Activated CD8-positive, alpha-beta T cell treated with anti-CD3 and anti-CD28 coated beads for 36 hours (primary cell): ENCODE measurements around the gene PIK3C2B. TPM values are rescaled to one million over a fixed set of nuclear protein-coding genes. Genes with fewer than 3 reads are reported as not detected.

Source experiments
- ATAC-seq: fragments of 200-7000 bp; cut with Tn5 transposase; one replicate; pipeline ENCODE4 v1.10.0; 2021; ENCODE audit warnings: mild to moderate bottlenecking, moderate library complexity
- CTCF ChIA-PET: fragments of 350-600 bp; sonication (Branson Sonifier 250); formaldehyde crosslinking; loops from one replicate; lab custom pipeline; 2021; ENCODE audit warnings: antibody characterized with exemption; lab: Charles Lee
- POLR2A ChIA-PET: fragments of 350-600 bp; sonication (Branson Sonifier 250); formaldehyde crosslinking; loops from one replicate; lab custom pipeline; 2021; ENCODE audit warnings: antibody characterized with exemption; lab: Charles Lee
- DNase-seq: peaks from one replicate; pipeline ENCODE4 v3.0.0-alpha.2; 2020
- H3K27ac Mint-ChIP-seq: one replicate; pipeline ENCODE4 v1.8.0; 2021; ENCODE audit warnings: mild to moderate bottlenecking, mixed read lengths
- H3K27me3 Mint-ChIP-seq: one replicate; pipeline ENCODE4 v1.8.0; 2021; ENCODE audit warnings: mixed read lengths
- H3K36me3 Mint-ChIP-seq: one replicate; pipeline ENCODE4 v1.8.0; 2021; ENCODE audit warnings: low read depth, mixed read lengths
- H3K4me1 Mint-ChIP-seq: one replicate; pipeline ENCODE4 v1.8.0; 2021; ENCODE audit warnings: low read depth, mixed read lengths
- H3K4me3 Mint-ChIP-seq: one replicate; pipeline ENCODE4 v1.8.0; 2021; ENCODE audit warnings: mild to moderate bottlenecking, moderate library complexity, mixed read lengths
- H3K9me3 Mint-ChIP-seq: one replicate; pipeline ENCODE4 v1.8.0; 2021; ENCODE audit warnings: mixed read lengths
- intact Hi-C: fragments of 100-400 bp; cut with micrococcal nuclease; formaldehyde crosslinking; loops from one replicate; pipeline ENCODE4 v1.10.0; 2022
- total RNA-seq, 2 experiments: library from RNA; stranded (reverse); gene quantifications; one replicate each; pipeline ENCODE4 v1.2.3, GENCODE V29; 2021
- TF ChIP-seq, protein P1 (sequence below): fragments of 200-600 bp; IDR thresholded peaks from one replicate; pipeline ENCODE4 v1.8.0; 2022; ENCODE audit warnings: antibody characterized with exemption, mild to moderate bottlenecking

Gene PIK3C2B
- total RNA-seq, 2 experiments from 2014 or later = 26.6 to 28.9 TPM

- ATAC-seq (no peak), DNase-seq (no peak)
- peaks cover 16% of the 10 kb centered on the region for H3K36me3 Mint-ChIP-seq
- H3K4me3 Mint-ChIP-seq = no peak overlapping the region
- POLR2A ChIA-PET = interaction anchor here (0.8 to 2.8 kb wide), 4 partner anchors 13 to 56 kb away, joined by 3 to 14 read pairs (median 7); partner anchors contain the start of gene PIK3C2B
- H3K4me1 Mint-ChIP-seq = peaks cover 25% of the 10 kb centered on the region
- no peak overlapping the region for H3K27ac Mint-ChIP-seq
- H3K9me3 Mint-ChIP-seq = no peaks in the 10 kb centered on the region
- TF ChIP-seq, protein P1, sequence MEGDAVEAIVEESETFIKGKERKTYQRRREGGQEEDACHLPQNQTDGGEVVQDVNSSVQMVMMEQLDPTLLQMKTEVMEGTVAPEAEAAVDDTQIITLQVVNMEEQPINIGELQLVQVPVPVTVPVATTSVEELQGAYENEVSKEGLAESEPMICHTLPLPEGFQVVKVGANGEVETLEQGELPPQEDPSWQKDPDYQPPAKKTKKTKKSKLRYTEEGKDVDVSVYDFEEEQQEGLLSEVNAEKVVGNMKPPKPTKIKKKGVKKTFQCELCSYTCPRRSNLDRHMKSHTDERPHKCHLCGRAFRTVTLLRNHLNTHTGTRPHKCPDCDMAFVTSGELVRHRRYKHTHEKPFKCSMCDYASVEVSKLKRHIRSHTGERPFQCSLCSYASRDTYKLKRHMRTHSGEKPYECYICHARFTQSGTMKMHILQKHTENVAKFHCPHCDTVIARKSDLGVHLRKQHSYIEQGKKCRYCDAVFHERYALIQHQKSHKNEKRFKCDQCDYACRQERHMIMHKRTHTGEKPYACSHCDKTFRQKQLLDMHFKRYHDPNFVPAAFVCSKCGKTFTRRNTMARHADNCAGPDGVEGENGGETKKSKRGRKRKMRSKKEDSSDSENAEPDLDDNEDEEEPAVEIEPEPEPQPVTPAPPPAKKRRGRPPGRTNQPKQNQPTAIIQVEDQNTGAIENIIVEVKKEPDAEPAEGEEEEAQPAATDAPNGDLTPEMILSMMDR = no peak
- CTCF ChIA-PET = interaction anchor here (0.9 to 26.9 kb wide), 6 partner anchors 14 to 66 kb away, joined by 3 to 1122 read pairs (median 30); partner anchors contain the start of gene PIK3C2B
- no peaks in the 10 kb centered on the region for H3K27me3 Mint-ChIP-seq
- intact Hi-C loops = no loop called here
Observed at GRCh38 chr1:204450461-204451257, 43.9 kb downstream of the PIK3C2B start.

DNA sequence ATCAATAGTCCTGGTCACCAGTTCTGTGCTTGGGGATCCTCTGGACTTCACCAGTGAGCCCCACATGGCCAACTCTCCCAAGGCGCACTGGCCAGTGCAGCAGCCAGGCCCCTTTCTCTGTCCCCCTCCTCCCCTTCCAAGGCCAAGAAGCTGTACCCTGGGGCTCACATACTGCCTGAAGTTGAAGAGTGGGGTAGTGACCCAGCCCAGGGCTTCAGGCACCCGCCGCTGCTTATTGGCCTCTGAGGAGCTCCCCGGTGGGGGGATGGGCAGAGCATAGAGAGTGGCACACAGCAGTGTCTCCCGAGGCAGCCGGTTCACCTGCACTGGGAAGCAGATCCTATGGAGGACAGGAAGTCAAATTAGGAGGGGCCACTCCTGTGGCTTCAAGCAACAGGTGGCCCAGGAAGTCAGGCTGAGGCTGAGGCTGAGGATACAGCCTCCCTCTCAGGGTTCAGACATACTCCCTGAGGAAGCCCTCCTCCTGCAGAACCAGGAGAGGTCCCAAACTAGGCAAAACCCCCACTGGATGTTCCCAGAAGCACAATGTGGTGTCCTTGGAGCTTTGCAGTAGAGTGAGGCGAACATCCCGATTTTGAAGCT, 44.8 kb downstream of the PIK3C2B start:
- Mint-ChIP-seq H3K27me3 (no peaks in the 10 kb centered on the region), H3K4me3 (no peak overlapping the region), H3K36me3 (peaks cover 17% of the 10 kb centered on the region), H3K27ac (no peak overlapping the region), H3K9me3 (no peaks in the 10 kb centered on the region), H3K4me1 (peaks cover 25% of the 10 kb centered on the region)
- ChIA-PET CTCF (interaction anchor here (0.7 to 26.9 kb wide), 6 partner anchors 14 to 71 kb away, joined by 3 to 1122 read pairs (median 30); partner anchors contain the start of gene PIK3C2B), POLR2A (interaction anchor here (1.0 to 2.8 kb wide), 3 partner anchors 36 to 57 kb away, joined by 3 to 14 read pairs (median 11); partner anchors contain the start of gene PIK3C2B)
- ATAC-seq (no peak), DNase-seq (no peak)
- intact Hi-C loops = no loop called here
- TF ChIP-seq, protein P1 = no peak

- H3K36me3 Mint-ChIP-seq = peaks cover 21% of the 10 kb centered on the region
- intact Hi-C loops = no loop called here
- H3K4me1 Mint-ChIP-seq = peaks cover 28% of the 10 kb centered on the region
- no peak for DNase-seq
- CTCF ChIA-PET = interaction anchor here (0.7 to 26.9 kb wide), 6 partner anchors 13 to 358 kb away, joined by 3 to 1122 read pairs (median 30); partner anchors contain the start of gene PIK3C2B
- H3K4me3 Mint-ChIP-seq = no peak overlapping the region
- no peak overlapping the region for H3K27ac Mint-ChIP-seq
- H3K9me3 Mint-ChIP-seq = no peaks in the 10 kb centered on the region
- TF ChIP-seq, protein P1 = no peak
- ATAC-seq = no peak
- H3K27me3 Mint-ChIP-seq = no peaks in the 10 kb centered on the region
- POLR2A ChIA-PET = interaction anchor here (1.1 to 2.8 kb wide), 3 partner anchors 46 to 58 kb away, joined by 5 to 11 read pairs (median 5); partner anchors contain the start of gene PIK3C2B
Observed at GRCh38 chr1:204448991-204449677, 45.5 kb downstream of the PIK3C2B start.

DNA sequence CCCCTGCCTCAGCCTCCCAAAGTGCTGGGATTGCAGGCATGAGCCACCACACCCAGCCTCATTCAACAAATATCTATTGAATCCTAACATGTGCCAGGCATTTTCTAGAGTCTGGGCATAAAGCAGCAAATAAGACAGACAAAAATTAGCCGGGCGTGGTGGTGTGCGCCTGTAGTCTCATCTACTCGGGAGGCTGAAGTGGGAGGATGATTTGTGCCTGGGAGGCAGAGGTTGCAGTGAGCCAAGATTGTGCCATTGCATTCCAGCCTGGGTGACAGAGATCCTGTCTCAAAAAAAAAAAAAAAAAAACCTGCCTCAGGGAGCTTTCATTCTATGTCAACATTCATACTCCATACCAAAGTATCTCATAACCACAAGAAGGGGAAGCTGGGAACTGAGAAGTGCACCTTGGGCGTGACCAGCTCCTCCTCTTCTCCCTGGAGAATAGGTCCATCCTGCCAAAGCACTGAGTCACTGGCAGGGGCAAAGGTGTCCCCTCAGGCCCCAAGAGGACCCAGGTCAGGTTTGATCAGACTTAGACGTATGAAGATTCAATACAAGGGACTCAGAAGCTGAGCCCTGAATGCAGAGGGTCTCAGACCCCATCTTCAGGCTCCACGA, 46.2 kb downstream of the PIK3C2B start:
- H3K27me3 Mint-ChIP-seq = no peaks in the 10 kb centered on the region
- TF ChIP-seq, protein P1 = no peak
- ChIA-PET POLR2A (interaction anchor here (1.1 to 1.6 kb wide), 3 partner anchors 33 to 58 kb away, joined by 3 to 5 read pairs (median 5); partner anchors contain the start of gene PIK3C2B), CTCF (interaction anchor here (0.9 to 26.9 kb wide), 9 partner anchors 8 to 358 kb away, joined by 3 to 1122 read pairs (median 10); partner anchors contain the start of gene PIK3C2B)
- H3K4me3 Mint-ChIP-seq = no peak overlapping the region
- peaks cover 32% of the 10 kb centered on the region for H3K4me1 Mint-ChIP-seq
- no peak overlapping the region for H3K27ac Mint-ChIP-seq
- intact Hi-C loops = no loop called here
- ATAC-seq (no peak), DNase-seq (no peak)
- no peaks in the 10 kb centered on the region for H3K9me3 Mint-ChIP-seq
- peaks cover 27% of the 10 kb centered on the region for H3K36me3 Mint-ChIP-seq
